Measurements from ENCODE around the gene GTF2F2.
A peak's percentile ranks its signal among the peaks of the same experiment; 100 is the strongest.

Gene GTF2F2

DNA sequence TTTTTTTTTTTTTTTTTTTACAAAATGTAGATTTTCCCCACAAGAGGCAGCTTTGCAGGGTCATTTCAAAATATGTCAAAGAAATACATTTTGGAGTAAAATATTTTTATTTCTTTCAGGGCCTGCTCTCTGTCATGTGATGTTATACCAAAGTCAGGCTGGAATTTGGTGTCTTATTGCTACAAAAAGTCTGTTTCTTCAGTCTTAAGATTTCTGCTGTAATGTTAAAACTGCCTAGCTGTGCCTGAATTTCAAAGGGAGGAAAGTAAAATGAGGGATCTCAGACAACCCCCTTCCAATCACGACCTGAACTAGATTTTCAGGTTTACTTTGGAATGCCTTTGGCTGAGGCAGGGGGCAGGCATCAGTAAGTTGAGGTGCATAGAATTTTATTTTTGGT is 12.8 kb upstream of the GTF2F2 start:
- Mint-ChIP-seq H3K9me3 (no peaks in the 10 kb centered on the region), H3K36me3 (ENCODE audit: low read depth) (no peaks in the 10 kb centered on the region), H3K4me1 (ENCODE audit: low read depth) (no peaks in the 10 kb centered on the region), H3K27ac (no peak overlapping the region), H3K27me3 (ENCODE audit: low read depth) (peaks cover 7% of the 10 kb centered on the region), H3K4me3 (no peak overlapping the region)
- no peak for DNase-seq (ENCODE audit: low spot score)

DNA sequence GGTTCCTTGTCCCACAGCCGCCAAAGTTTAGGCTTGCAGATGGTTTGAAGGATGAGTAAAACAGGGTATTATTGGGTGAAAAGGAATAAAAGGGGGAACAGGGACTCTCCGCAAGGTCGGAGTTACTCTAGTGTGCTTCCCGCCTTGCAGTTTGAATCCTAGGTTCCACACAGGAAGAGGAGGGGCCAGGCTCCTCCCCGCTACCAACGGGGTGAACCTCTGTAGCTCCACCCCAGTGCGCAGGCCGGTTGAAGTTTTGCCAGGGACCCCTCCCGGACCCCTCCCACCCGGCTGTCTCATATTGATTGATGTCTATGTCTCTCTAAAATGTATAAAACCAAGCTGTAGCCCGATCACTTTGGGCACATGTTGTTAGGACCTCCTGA is 11.6 kb upstream of the GTF2F2 start:
- no peak overlapping the region for H3K4me3 Mint-ChIP-seq
- H3K9me3 Mint-ChIP-seq: no peaks in the 10 kb centered on the region
- H3K36me3 Mint-ChIP-seq (ENCODE audit: low read depth): no peaks in the 10 kb centered on the region
- no peak overlapping the region for H3K27ac Mint-ChIP-seq
- H3K4me1 Mint-ChIP-seq (ENCODE audit: low read depth): no peaks in the 10 kb centered on the region
- no peak for DNase-seq (ENCODE audit: low spot score)
- peaks cover 7% of the 10 kb centered on the region for H3K27me3 Mint-ChIP-seq (ENCODE audit: low read depth)

DNA sequence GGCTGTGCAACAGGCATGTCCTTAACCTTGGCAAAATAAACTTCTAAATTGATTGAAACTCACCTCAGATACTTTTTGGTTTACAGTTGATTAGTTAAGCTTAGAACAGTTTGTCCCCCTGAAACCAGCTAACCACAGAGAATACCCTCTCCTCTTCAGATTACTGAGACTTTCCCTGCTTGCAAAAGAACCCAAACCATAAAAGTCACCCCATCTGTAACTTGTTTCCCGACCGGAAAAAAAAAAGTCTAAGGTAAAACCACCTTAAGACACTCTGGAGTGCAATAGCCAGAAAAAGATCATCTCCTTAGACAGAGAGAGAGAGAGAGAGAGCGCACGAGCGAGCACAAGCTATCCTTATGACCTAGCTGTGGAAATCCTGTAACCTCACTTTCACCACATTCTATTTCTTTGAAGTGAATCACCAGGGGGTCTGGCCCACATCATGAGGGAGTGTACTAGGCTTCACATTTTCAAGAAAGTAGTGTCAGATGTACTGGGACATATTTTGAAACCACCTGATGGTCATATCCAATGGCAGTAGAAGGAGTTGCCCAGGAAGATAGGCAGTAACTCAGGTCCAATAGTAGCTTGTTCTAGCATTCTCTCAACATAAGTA is 11.1 kb upstream of the GTF2F2 start:
- Mint-ChIP-seq H3K27me3 (ENCODE audit: low read depth) (peaks cover 7% of the 10 kb centered on the region), H3K9me3 (no peaks in the 10 kb centered on the region), H3K4me3 (no peak overlapping the region), H3K36me3 (ENCODE audit: low read depth) (no peaks in the 10 kb centered on the region), H3K27ac (no peak overlapping the region), H3K4me1 (ENCODE audit: low read depth) (no peaks in the 10 kb centered on the region)
- peak; percentile 14 for DNase-seq (ENCODE audit: low spot score)

DNA sequence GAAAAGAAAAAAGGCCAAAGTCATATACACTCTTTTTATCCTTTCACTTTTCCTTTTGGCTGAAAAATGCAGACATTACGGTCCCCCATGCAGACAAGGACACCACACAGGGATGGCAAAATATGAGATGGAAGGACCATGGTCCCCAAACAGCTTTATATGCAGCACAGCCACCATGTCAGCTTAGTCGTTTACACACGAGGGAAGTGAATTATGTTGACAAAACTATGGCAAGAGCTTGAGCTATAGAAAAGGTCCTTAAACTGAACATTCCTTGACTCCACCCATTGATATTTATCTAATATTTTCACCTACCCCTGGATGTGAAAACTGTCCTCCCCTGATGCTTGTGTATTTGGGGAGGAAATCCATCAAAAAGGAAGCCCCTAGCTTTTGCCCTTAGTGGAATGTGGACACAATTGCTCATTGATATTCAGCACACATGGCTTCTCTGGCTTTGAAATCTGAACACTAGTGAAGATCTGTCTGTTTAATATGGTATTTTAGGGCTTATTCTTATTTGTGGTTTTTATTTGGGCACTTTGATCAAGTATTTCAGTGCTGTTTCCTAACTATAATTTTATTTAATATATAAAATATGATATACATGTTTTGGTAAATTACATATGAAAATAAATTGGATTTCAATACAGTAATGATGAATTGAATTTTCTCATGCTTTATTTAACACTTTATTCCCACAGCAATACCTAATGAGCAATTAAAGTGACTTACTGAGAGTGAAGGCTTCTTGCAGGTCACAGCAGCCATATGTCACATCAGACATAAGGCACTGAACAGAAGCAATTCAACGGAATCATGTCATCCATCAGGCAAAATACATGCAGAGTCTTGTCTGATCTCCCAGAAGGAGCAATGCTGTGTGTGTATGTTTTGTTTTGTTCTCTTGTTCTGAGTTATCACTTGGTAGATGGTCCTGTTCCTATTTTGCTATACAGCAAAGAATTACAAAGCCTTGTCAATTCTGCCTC is 6.8 kb upstream of the GTF2F2 start:
- Mint-ChIP-seq H3K4me1 (ENCODE audit: low read depth) (no peaks in the 10 kb centered on the region), H3K9me3 (no peaks in the 10 kb centered on the region), H3K4me3 (no peak overlapping the region), H3K36me3 (ENCODE audit: low read depth) (no peaks in the 10 kb centered on the region), H3K27me3 (ENCODE audit: low read depth) (peaks cover 5% of the 10 kb centered on the region), H3K27ac (no peak overlapping the region)
- no peak for DNase-seq (ENCODE audit: low spot score)

DNA sequence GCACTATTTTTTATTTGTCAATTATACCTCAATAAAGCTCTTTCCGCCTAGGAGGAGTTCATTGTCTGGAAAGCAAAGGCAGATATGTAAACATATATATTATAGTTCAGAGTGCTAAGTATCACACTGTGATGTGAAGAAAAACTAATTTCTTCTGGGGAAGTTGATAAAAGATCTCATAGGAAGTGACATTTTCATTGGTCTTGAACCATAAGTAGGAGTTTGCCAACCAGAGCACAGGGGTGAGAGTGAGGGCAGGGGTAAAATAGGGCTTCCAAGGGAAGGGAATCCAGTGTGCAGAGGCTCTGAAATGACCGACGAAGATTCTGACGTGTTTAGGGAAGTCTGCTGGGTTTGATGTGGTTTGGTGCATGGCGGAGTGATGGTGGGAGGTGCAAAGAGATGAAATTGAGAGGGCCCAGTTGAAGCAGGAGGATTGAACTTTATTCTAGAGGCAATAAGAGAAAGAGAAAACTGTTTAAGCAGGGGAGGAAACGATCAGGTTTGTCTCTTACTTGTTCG is 780 bp upstream of the GTF2F2 start:
- Mint-ChIP-seq H3K36me3 (ENCODE audit: low read depth) (peaks cover 4% of the 10 kb centered on the region), H3K4me1 (ENCODE audit: low read depth) (peaks cover 3% of the 10 kb centered on the region), H3K27me3 (ENCODE audit: low read depth) (no peaks in the 10 kb centered on the region), H3K9me3 (no peaks in the 10 kb centered on the region), H3K27ac (no peak overlapping the region), H3K4me3 (no peak overlapping the region)
- DNase-seq (ENCODE audit: low spot score): peak; percentile 68

DNA sequence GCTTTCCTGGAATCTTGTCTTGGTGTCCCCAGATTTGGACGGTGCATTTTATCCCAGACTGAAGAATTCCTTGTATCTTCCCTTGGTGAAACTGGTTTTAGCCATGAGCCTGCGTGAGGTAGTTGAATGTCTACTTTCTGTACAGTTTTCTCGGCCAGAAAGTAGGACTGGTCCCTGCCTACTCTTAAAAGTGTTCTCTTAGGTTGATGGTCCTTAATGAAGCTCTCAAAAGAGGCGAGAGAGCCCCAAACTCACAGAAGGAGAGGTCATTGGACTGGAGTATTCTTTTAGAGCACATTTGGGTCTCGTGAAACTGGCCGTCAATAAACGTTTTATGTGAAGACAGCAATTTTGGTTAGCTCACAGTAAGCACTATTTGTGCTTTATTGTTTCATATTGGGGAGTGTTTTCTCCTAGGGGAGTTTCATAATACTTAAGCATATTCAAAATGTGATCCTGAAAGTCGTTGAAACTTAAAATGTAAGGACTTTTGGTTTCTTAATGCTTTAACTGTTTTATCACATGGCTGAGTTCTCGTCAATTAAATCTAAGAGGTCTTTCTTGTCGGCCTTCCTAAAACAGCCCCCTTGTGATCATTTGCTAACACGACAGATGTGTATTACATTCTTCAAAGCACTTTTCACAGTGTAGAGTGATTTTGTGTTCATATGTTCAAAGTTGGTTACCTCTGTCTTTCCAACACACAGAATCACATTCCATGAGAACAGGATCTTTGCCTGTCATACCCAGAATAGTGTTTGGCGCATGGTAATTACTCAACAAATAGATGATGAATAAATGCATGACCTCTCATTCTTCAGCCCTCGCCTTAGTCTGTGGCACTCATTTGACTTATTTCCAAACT is 889 bp downstream of the GTF2F2 start:
- H3K27ac Mint-ChIP-seq: no peak overlapping the region
- H3K36me3 Mint-ChIP-seq (ENCODE audit: low read depth): peaks cover 4% of the 10 kb centered on the region
- no peaks in the 10 kb centered on the region for H3K27me3 Mint-ChIP-seq (ENCODE audit: low read depth)
- no peak for DNase-seq (ENCODE audit: low spot score)
- H3K4me1 Mint-ChIP-seq (ENCODE audit: low read depth): peaks cover 3% of the 10 kb centered on the region
- H3K9me3 Mint-ChIP-seq: no peaks in the 10 kb centered on the region
- H3K4me3 Mint-ChIP-seq: no peak overlapping the region

DNA sequence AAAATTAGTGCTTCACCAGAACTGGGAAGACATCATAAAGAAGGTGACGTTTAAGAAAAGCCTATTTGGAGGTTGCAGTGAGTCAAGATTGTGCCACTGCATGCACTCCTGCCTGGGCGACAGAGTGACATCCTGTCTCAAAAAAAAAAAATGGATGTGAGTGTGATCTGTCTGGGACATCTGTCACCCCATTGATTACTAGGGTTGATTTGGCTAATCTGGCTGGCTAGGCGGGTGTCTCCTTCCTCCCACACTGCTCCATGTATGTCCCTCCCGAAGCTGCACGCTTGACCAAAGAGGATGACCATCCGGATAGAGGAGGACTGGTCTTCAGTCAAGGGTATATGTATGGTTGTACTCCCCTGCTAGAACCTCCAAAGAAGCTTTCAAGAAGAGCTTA is 2.6 kb downstream of the GTF2F2 start:
- Mint-ChIP-seq H3K4me3 (peak overlapping the region; percentile 13), H3K36me3 (ENCODE audit: low read depth) (peaks cover 4% of the 10 kb centered on the region)

DNA sequence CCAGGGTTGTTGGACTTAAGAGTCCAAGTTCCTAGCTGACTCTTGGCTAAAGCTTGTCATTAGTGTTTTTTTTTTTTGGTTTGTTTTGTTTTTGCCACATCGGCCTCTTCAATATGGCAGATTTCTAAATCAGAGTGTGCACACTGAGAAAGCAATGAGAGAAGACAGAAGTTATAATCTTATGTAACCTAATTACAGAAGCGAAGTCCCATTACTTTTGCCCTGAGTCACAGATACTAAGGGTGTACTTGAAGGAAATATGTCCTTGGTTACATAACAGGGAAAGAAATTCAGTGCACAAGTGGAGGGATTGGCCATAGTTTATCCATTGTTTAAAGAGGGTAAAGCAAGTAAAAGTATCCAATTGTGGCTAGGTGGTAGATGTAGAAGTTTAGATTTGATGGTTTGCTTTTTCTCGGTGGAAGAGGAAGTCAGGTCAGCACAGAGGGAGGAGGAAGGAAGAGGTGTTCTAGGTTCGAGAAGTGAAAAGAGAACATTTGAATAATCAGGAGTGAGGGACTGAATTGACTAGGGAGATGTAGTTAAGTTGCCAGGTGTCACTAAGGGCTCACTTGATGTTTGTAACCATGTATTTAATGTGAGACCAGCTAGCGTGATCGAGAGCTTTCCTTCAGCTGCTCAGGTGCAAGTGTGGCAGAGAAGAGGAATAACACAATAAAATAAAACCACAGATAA is 12.2 kb downstream of the GTF2F2 start:
- H3K36me3 Mint-ChIP-seq (ENCODE audit: low read depth): peaks cover 2% of the 10 kb centered on the region
- H3K27ac Mint-ChIP-seq: no peak overlapping the region
- H3K4me3 Mint-ChIP-seq: no peak overlapping the region
- no peak for DNase-seq (ENCODE audit: low spot score)
- peaks cover 3% of the 10 kb centered on the region for H3K4me1 Mint-ChIP-seq (ENCODE audit: low read depth)
- H3K27me3 Mint-ChIP-seq (ENCODE audit: low read depth): no peaks in the 10 kb centered on the region
- peaks cover 21% of the 10 kb centered on the region for H3K9me3 Mint-ChIP-seq

More for the DNA sequence above, 2.6 kb downstream of the GTF2F2 start:
- Mint-ChIP-seq H3K27ac (no peak overlapping the region), H3K27me3 (ENCODE audit: low read depth) (no peaks in the 10 kb centered on the region), H3K9me3 (no peaks in the 10 kb centered on the region), H3K4me1 (ENCODE audit: low read depth) (peaks cover 3% of the 10 kb centered on the region)
- no peak for DNase-seq (ENCODE audit: low spot score)

DNA sequence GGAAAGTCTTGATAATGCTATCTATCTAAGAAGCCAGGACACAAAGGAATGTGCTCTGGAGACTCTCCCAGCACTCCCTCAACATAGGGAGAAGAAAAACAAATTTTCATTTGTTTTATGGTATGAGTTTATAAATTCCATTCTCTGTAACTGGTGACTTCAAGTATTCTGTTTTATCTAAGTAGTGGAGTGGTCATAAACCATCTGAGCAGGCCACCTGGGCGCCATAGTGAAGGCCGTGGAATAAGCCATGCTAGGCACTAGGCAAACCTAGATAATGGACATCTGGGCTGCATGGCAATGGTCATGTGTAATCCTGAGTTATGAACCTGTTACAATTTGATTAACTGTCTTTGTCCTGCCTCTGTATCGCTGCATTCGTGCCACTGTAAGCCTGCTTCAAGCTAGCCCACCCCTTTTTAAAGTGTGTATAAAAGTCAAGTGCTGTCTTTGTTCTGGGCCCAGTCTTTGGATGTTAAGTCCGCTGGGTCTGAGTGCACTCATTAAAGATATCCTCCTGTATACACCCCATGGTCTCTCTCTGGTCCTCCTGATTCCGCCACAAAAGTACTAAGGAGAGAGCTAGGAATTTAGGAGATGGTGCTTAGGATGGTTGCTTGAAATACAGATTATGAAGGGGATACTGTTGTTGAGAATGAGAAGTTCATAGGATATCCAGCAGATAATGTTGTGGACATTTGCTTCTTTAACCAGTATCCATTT is 13.2 kb downstream of the GTF2F2 start:
- Mint-ChIP-seq H3K4me1 (ENCODE audit: low read depth) (peaks cover 3% of the 10 kb centered on the region), H3K4me3 (no peak overlapping the region), H3K36me3 (ENCODE audit: low read depth) (peaks cover 2% of the 10 kb centered on the region), H3K27ac (no peak overlapping the region), H3K27me3 (ENCODE audit: low read depth) (no peaks in the 10 kb centered on the region), H3K9me3 (peaks cover 21% of the 10 kb centered on the region)
- no peak for DNase-seq (ENCODE audit: low spot score)

DNA sequence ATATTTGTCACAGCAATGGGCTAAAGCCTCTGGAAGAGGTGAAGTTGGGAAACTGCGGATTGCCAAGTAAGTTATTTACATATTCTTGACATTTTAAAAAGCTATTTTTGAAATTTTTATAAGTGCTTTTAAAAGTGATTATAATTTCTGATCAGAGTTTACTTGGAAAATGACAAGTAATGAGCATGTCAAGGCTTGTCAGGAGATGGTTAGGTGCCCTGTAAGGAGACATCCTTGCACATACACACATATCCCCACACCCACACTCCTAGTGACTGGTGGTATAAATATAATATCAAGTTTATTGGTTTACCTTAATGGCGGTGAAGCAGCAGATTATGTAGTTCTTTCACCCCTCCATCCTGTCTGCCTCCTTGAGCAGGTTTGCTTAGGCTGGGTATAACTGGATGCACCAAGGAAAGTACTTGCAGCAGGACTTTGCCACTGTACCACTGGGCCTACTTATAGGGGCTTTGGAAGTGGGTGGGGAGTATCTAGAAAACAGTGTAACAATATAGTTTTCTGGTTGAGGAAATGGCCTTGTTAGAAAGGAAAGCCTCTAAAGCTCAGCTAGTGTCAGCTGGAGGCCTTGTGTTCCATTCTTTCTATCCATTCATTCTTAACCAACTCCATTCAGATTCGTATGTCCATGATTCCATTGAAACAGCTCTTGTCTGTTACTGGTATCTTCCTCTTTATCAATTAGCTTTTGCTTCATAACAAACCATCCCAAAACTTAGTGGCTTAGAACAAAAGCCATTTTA is 16.6 kb downstream of the GTF2F2 start:
- H3K27me3 Mint-ChIP-seq (ENCODE audit: low read depth): no peaks in the 10 kb centered on the region
- no peak overlapping the region for H3K27ac Mint-ChIP-seq
- H3K9me3 Mint-ChIP-seq: peaks cover 16% of the 10 kb centered on the region
- peaks cover 6% of the 10 kb centered on the region for H3K36me3 Mint-ChIP-seq (ENCODE audit: low read depth)
- H3K4me1 Mint-ChIP-seq (ENCODE audit: low read depth): peaks cover 3% of the 10 kb centered on the region
- H3K4me3 Mint-ChIP-seq: no peak overlapping the region
- DNase-seq (ENCODE audit: low spot score): no peak

DNA sequence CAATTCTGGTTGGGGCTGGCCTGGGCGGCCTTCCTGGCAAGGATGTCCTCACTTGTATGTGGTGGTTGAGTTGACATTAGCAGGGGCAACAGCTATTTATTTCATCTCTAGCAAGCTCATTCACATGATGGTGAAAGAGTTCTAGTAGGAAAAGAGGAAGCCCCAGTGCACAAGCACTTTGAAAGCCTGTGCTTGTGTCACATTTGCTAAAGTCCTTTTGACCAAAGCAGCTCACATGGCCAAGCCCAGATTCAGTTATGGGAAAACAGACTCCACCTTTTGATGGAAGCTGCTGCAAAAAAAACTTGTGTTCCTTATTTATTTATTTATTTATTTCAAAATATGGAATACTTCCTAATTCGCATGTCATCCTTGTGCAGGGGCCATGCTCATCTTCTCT is 17.2 kb downstream of the GTF2F2 start:
- peaks cover 2% of the 10 kb centered on the region for H3K4me1 Mint-ChIP-seq (ENCODE audit: low read depth)
- peaks cover 6% of the 10 kb centered on the region for H3K36me3 Mint-ChIP-seq (ENCODE audit: low read depth)
- DNase-seq (ENCODE audit: low spot score): no peak
- no peak overlapping the region for H3K4me3 Mint-ChIP-seq
- H3K9me3 Mint-ChIP-seq: peaks cover 15% of the 10 kb centered on the region
- H3K27me3 Mint-ChIP-seq (ENCODE audit: low read depth): no peaks in the 10 kb centered on the region
- H3K27ac Mint-ChIP-seq: no peak overlapping the region

DNA sequence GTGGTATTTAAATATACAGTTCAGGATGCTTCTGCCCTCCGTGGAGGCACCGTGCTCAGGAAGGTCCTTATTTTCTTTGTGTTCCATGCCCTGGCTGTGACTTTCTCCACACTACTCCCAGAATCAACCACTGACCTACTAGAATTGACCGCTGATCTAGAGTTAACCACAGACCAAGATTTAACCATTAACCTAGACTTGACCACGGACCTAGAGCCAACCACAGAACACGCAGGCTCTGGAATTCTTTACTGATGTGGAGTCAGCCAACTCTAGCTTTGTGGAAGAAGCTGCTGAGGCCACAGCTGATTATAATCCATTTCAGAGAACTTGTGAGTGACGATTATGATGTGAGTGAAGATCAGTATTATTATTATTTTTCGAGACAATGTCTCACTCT is 18.0 kb downstream of the GTF2F2 start:
- Mint-ChIP-seq H3K27ac (no peak overlapping the region), H3K27me3 (ENCODE audit: low read depth) (no peaks in the 10 kb centered on the region), H3K4me1 (ENCODE audit: low read depth) (no peaks in the 10 kb centered on the region), H3K4me3 (no peak overlapping the region), H3K36me3 (ENCODE audit: low read depth) (peaks cover 4% of the 10 kb centered on the region), H3K9me3 (peaks cover 7% of the 10 kb centered on the region)
- no peak for DNase-seq (ENCODE audit: low spot score)

Data from T-helper 2 cell treated with Interferon-gamma antibody and Interleukin-4, amounts not matched to agents 5 μg/mL and 100 μg/mL, for 36 hours (primary cell).